Measurements from ENCODE around the gene GBA2. TPM values are rescaled to one million over a fixed set of nuclear protein-coding genes. Genes with fewer than 3 reads are reported as not detected.

GBA2 gene
- total and polyA plus RNA-seq, 2 experiments from 2014 or later, result 20.3 to 27.6 TPM

DNA sequence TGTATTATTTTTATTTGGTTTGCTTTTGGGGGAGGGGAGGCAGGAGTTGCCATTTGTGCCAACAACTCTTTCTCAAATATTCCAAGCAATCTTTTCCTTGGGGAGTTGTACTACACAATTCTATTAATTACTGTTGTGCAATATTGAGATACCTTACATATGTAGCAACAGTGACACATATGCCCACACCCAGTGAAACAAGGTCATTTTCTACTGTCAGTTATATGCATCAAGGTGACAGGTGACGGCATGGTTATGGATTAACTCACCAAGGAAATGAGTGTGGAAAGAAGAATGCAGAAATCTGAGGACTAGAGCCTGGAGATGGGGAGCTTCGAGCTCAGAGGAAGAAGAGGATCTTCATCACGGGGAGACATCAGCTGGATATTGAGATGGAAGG is 22.9 kb upstream of the GBA2 start:
- Histone ChIP-seq H2AFZ (no peak overlapping the region), H3K9ac (no peak overlapping the region), H3F3A (ENCODE audit: insufficient read depth) (peaks cover 7% of the 10 kb centered on the region; the same call in 1 of the 2 replicates), H3K9me3 (ENCODE audit: low read depth) (no peaks in the 10 kb centered on the region), H3K4me3 (no peak overlapping the region), H3K9me2 (ENCODE audit: insufficient read depth) (no peaks in the 10 kb centered on the region), H4K20me1 (ENCODE audit: insufficient read depth) (no peaks in the 10 kb centered on the region), H3K27ac (no peak overlapping the region), H3K4me1 (ENCODE audit: insufficient read depth) (peaks cover 7% of the 10 kb centered on the region), H3K36me3 (ENCODE audit: low read depth) (no peaks in the 10 kb centered on the region), H3K27me3 (replicated peaks; ENCODE audit: insufficient read depth) (peaks cover 5% of the 10 kb centered on the region), H3K79me2 (ENCODE audit: insufficient read depth) (no peaks in the 10 kb centered on the region), H3K4me2 (ENCODE audit: unreplicated experiment) (no peak overlapping the region)
- DNase-seq, result no peak
- TF ChIP-seq EZH2 (IDR thresholded peaks at IDR 0.05; ENCODE audit: insufficient read depth, poor library complexity, severe bottlenecking) (no peak), EZH2phosphoT487 (IDR thresholded peaks at IDR 0.05; ENCODE audit: insufficient read depth, low read depth) (no peak)
- in situ Hi-C loops (cut with MboI), result no loop called here
- 51 to 57% methylated on average over 3 of the region's 3 CpGs for WGBS, 2 experiments (ENCODE audit: low coverage in 1 of 2, low lambda C conversion rate in 2 of 2, missing lambda C conversion rate in 2 of 2)

DNA sequence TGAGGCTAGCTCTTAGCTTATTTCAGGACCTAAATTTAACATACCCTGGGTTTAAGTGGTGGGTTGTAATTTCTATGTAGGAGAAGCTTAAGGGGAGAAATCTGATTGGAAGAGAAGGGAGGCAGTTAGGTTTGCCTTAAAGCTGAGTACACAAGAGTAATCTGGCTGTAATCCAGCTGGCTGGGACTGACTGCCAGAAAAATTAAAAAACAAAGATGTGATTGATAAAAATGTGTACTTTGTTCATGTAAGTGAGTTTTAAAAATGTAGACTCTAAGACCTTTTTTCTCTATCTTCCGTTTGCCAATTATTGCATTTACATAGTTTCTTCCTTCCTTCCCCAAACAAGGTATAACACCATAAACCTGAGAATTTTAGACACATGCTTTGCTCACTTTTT is 22.5 kb upstream of the GBA2 start:
- Histone ChIP-seq H3K27me3 (replicated peaks; ENCODE audit: insufficient read depth) (peaks cover 5% of the 10 kb centered on the region), H3K4me3 (no peak overlapping the region), H3K4me1 (ENCODE audit: insufficient read depth) (peaks cover 7% of the 10 kb centered on the region), H3K9ac (no peak overlapping the region), H3K9me3 (ENCODE audit: low read depth) (no peaks in the 10 kb centered on the region), H3K79me2 (ENCODE audit: insufficient read depth) (no peaks in the 10 kb centered on the region), H3K27ac (no peak overlapping the region), H4K20me1 (ENCODE audit: insufficient read depth) (no peaks in the 10 kb centered on the region), H3K4me2 (ENCODE audit: unreplicated experiment) (no peak overlapping the region), H2AFZ (no peak overlapping the region), H3K36me3 (ENCODE audit: low read depth) (no peaks in the 10 kb centered on the region), H3K9me2 (ENCODE audit: insufficient read depth) (no peaks in the 10 kb centered on the region), H3F3A (ENCODE audit: insufficient read depth) (peaks cover 7% of the 10 kb centered on the region; the same call in 1 of the 2 replicates)
- 20 to 27% methylated on average over 1 of the region's 1 CpG for WGBS, 2 experiments (ENCODE audit: low coverage in 1 of 2, low lambda C conversion rate in 2 of 2, missing lambda C conversion rate in 2 of 2)
- in situ Hi-C loops (cut with MboI), result no loop called here
- peak; percentile 34 for DNase-seq
- TF ChIP-seq EZH2 (IDR thresholded peaks at IDR 0.05; ENCODE audit: insufficient read depth, poor library complexity, severe bottlenecking) (no peak), EZH2phosphoT487 (IDR thresholded peaks at IDR 0.05; ENCODE audit: insufficient read depth, low read depth) (no peak)

DNA sequence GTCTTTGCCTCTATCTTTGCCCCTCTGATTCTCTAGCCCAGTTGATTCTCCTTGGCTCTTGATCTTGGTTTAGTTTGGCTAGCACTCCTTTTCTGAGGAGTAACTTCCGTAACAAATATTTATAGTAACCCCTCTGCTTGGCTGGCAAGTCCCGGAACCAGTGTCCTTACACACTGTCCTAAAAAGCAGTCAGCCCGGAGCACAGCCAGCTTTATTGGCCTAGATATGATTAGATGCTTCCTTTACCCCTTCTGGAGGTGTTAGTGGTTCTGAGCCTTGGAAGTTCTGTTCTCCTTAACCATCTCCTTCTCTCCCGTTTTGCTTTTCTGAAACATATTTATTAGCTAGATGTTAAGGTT is 22.0 kb upstream of the GBA2 start:
- TF ChIP-seq EZH2 (IDR thresholded peaks at IDR 0.05; ENCODE audit: insufficient read depth, poor library complexity, severe bottlenecking) (no peak), EZH2phosphoT487 (IDR thresholded peaks at IDR 0.05; ENCODE audit: insufficient read depth, low read depth) (no peak)
- 16 to 18% methylated on average over 4 of the region's 4 CpGs for WGBS, 2 experiments (ENCODE audit: low coverage in 1 of 2, low lambda C conversion rate in 2 of 2, missing lambda C conversion rate in 2 of 2)
- Histone ChIP-seq H3K9ac (no peak overlapping the region), H3F3A (ENCODE audit: insufficient read depth) (peaks cover 7% of the 10 kb centered on the region; the same call in 1 of the 2 replicates), H3K9me3 (ENCODE audit: low read depth) (no peaks in the 10 kb centered on the region), H3K9me2 (ENCODE audit: insufficient read depth) (no peaks in the 10 kb centered on the region), H3K4me2 (ENCODE audit: unreplicated experiment) (no peak overlapping the region), H3K4me3 (no peak overlapping the region), H3K27me3 (replicated peaks; ENCODE audit: insufficient read depth) (peaks cover 5% of the 10 kb centered on the region), H3K4me1 (ENCODE audit: insufficient read depth) (peaks cover 7% of the 10 kb centered on the region), H3K27ac (no peak overlapping the region), H2AFZ (no peak overlapping the region), H3K36me3 (ENCODE audit: low read depth) (no peaks in the 10 kb centered on the region), H3K79me2 (ENCODE audit: insufficient read depth) (no peaks in the 10 kb centered on the region), H4K20me1 (ENCODE audit: insufficient read depth) (no peaks in the 10 kb centered on the region)
- in situ Hi-C loops (cut with MboI), result no loop called here
- DNase-seq, result no peak

DNA sequence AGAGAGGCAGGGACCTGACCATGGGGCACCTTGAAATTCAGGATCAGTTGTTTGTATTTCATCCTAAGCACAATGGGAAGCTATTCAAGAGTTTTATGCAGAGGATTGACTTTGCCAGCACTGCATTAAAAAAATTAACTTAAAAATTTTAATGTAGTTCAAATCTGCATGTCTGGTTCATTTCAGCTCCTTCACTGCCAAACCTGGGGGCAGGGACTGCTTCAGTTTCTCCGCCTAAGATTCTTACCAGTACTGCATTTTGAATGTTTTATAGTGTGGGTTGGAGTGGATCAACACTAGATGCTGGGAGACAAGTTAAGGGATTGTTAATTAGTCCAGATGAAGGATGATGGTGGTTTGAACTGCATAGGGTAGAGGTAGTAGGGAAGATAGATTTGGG is 20.7 kb upstream of the GBA2 start:
- TF ChIP-seq EZH2phosphoT487 (IDR thresholded peaks at IDR 0.05; ENCODE audit: insufficient read depth, low read depth) (no peak), EZH2 (IDR thresholded peaks at IDR 0.05; ENCODE audit: insufficient read depth, poor library complexity, severe bottlenecking) (no peak)
- Histone ChIP-seq H3K4me1 (ENCODE audit: insufficient read depth) (peaks cover 7% of the 10 kb centered on the region), H3K36me3 (ENCODE audit: low read depth) (no peaks in the 10 kb centered on the region), H2AFZ (no peak overlapping the region), H3K9me2 (ENCODE audit: insufficient read depth) (no peaks in the 10 kb centered on the region), H3K9ac (no peak overlapping the region), H3K79me2 (ENCODE audit: insufficient read depth) (no peaks in the 10 kb centered on the region), H3K27ac (no peak overlapping the region), H3F3A (ENCODE audit: insufficient read depth) (peaks cover 7% of the 10 kb centered on the region; the same call in 1 of the 2 replicates), H3K4me2 (ENCODE audit: unreplicated experiment) (no peak overlapping the region), H3K4me3 (no peak overlapping the region), H4K20me1 (ENCODE audit: insufficient read depth) (no peaks in the 10 kb centered on the region), H3K27me3 (replicated peaks; ENCODE audit: insufficient read depth) (peaks cover 5% of the 10 kb centered on the region), H3K9me3 (ENCODE audit: low read depth) (no peaks in the 10 kb centered on the region)
- WGBS, 2 experiments (ENCODE audit: low coverage in 1 of 2, low lambda C conversion rate in 2 of 2, missing lambda C conversion rate in 2 of 2), result 60 to 76% methylated on average over 1 of the region's 1 CpG
- in situ Hi-C loops (cut with MboI), result no loop called here
- DNase-seq, result no peak

DNA sequence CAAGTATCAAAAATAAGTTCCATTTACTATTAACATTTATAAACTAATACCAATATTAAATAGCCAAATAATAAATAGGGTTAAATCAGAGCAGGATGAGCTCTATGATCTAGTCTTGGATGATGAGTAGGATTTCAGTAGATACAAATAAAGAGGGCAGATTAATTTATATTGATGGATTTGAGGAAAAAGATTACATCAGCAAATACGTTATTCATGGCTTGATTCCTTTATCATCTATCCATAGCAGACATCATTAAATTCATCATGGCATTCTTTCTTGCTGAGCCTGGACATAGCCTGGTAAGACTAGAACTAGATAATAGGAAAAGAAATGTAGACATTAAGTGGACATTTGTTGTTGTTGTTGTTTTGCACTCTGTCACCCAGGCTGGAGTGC is 18.4 kb upstream of the GBA2 start:
- Histone ChIP-seq H3K4me3 (no peak overlapping the region), H3K9me3 (ENCODE audit: low read depth) (no peaks in the 10 kb centered on the region), H3K36me3 (ENCODE audit: low read depth) (no peaks in the 10 kb centered on the region), H2AFZ (no peak overlapping the region), H4K20me1 (ENCODE audit: insufficient read depth) (no peaks in the 10 kb centered on the region), H3F3A (ENCODE audit: insufficient read depth) (peaks cover 7% of the 10 kb centered on the region; the same call in 1 of the 2 replicates), H3K27ac (no peak overlapping the region), H3K4me1 (ENCODE audit: insufficient read depth) (peaks cover 7% of the 10 kb centered on the region), H3K27me3 (replicated peaks; ENCODE audit: insufficient read depth) (peaks cover 5% of the 10 kb centered on the region), H3K9me2 (ENCODE audit: insufficient read depth) (no peaks in the 10 kb centered on the region), H3K9ac (no peak overlapping the region), H3K79me2 (ENCODE audit: insufficient read depth) (no peaks in the 10 kb centered on the region), H3K4me2 (ENCODE audit: unreplicated experiment) (no peak overlapping the region)
- no peak for TF ChIP-seq EZH2 (IDR thresholded peaks at IDR 0.05; ENCODE audit: insufficient read depth, poor library complexity, severe bottlenecking)
- no peak for TF ChIP-seq EZH2phosphoT487 (IDR thresholded peaks at IDR 0.05; ENCODE audit: insufficient read depth, low read depth)
- in situ Hi-C loops (cut with MboI), result no loop called here
- 82 to 90% methylated on average over 1 of the region's 1 CpG for WGBS, 2 experiments (ENCODE audit: low coverage in 1 of 2, low lambda C conversion rate in 2 of 2, missing lambda C conversion rate in 2 of 2)
- DNase-seq, result no peak

All from GM23248 (cell line).